Hepatocyte (in vitro differentiated cells): ENCODE data around the gene PEA15. TPM values are rescaled to one million over a fixed set of nuclear protein-coding genes. Genes with fewer than 3 reads are reported as not detected.

Source experiments
- DNase-seq: peaks from one replicate; pipeline ENCODE4 v3.0.0-alpha.2; 2016; ENCODE audit warnings: low spot score
- H2AFZ ChIP-seq: fragments of 200-600 bp; sonication (generic); 2 replicates; pipeline ENCODE4 v1.6.0; 2016; ENCODE audit warnings: antibody characterized with exemption, mild to moderate bottlenecking
- H3K27ac ChIP-seq: fragments of 200-600 bp; sonication (generic); 2 replicates; pipeline ENCODE4 v1.5.1; 2016; ENCODE audit warnings: mild to moderate bottlenecking
- H3K27me3 ChIP-seq: fragments of 200-600 bp; sonication (generic); 2 replicates; pipeline ENCODE4 v1.6.1; 2016
- H3K36me3 ChIP-seq: fragments of 200-600 bp; sonication (generic); replicated peaks from 2 replicates; pipeline ENCODE4 v1.5.1; 2016; ENCODE audit warnings: low read depth; ENCODE audit not compliant: insufficient read depth
- H3K4me1 ChIP-seq: fragments of 200-600 bp; sonication (generic); 2 replicates; pipeline ENCODE4 v1.5.1; 2016; ENCODE audit warnings: mild to moderate bottlenecking, moderate library complexity; ENCODE audit not compliant: insufficient read depth
- H3K4me2 ChIP-seq: fragments of 200-600 bp; sonication (generic); 2 replicates; pipeline ENCODE4 v1.6.0; 2016
- H3K4me3 ChIP-seq: fragments of 200-600 bp; sonication (generic); 2 replicates; pipeline ENCODE4 v1.5.1; 2016; ENCODE audit warnings: mild to moderate bottlenecking
- H3K79me2 ChIP-seq: fragments of 200-600 bp; sonication (generic); 2 replicates; pipeline ENCODE4 v1.6.0; 2017; ENCODE audit warnings: mild to moderate bottlenecking
- H3K9me2 ChIP-seq: fragments of 200-600 bp; sonication (generic); replicated peaks from 2 replicates; pipeline ENCODE4 v1.6.0; 2017; ENCODE audit warnings: mild to moderate bottlenecking; ENCODE audit not compliant: insufficient read depth
- H3K9me3 ChIP-seq: fragments of 200-600 bp; sonication (generic); 2 replicates; pipeline ENCODE4 v1.5.1; 2016; ENCODE audit warnings: low read depth, mild to moderate bottlenecking
- H4K20me1 ChIP-seq: fragments of 200-600 bp; sonication (generic); 2 replicates; pipeline ENCODE4 v1.6.0; 2016; ENCODE audit warnings: mild to moderate bottlenecking; ENCODE audit not compliant: insufficient read depth, poor library complexity, severe bottlenecking
- CTCF ChIP-seq: fragments of 200-600 bp; sonication (generic); IDR thresholded peaks from 2 replicates; pipeline ENCODE4 v1.5.1; 2016; ENCODE audit warnings: antibody characterized with exemption, mild to moderate bottlenecking; ENCODE audit not compliant: poor library complexity
- EZH2 ChIP-seq: fragments of 200-600 bp; sonication (generic); IDR thresholded peaks from 2 replicates; pipeline ENCODE4 v1.6.1; 2016; ENCODE audit warnings: antibody characterized with exemption, mild to moderate bottlenecking, borderline replicate concordance
- EZH2phosphoT487 ChIP-seq: fragments of 200-600 bp; sonication (generic); IDR thresholded peaks from one replicate; pipeline ENCODE4 v1.6.1; 2018; ENCODE audit warnings: antibody characterized with exemption, mild to moderate bottlenecking, low read depth, moderate library complexity; ENCODE audit not compliant: unreplicated experiment, severe bottlenecking
- WGBS: methylation state at CpG from one replicate; pipeline ENCODE4 v1.1.6; 2016; ENCODE audit warnings: low lambda C conversion rate; ENCODE audit errors: missing lambda C conversion rate; 5-methylcytosine and 5-hydroxymethylcytosine counted together
- polyA plus RNA-seq: library from polyadenylated mRNA; unstranded; fragments of >200 nt; fragmentation: Nextera tagmentation; extraction: Ambion mirVana; gene quantifications from 2 replicates; pipeline ENCODE4 v1.2.1, GENCODE V29; 2016
- total RNA-seq: library from RNA; depleted of rRNA; stranded (reverse); fragments of >200 nt; gene quantifications from 2 replicates; pipeline ENCODE4 v1.2.3, GENCODE V29; 2014

The PEA15 gene
- total and polyA plus RNA-seq, 2 experiments from 2014 or later, result 61.1 to 62.0 TPM

GRCh38 chr1:160243767-160244166, 38.6 kb downstream of the PEA15 start:
- no peak overlapping the region for H2AFZ ChIP-seq
- H3K4me2 ChIP-seq, result no peak overlapping the region
- peaks cover 32% of the 10 kb centered on the region for H4K20me1 ChIP-seq
- H3K79me2 ChIP-seq, result peaks cover 70% of the 10 kb centered on the region
- DNase-seq, result no peak
- no peaks in the 10 kb centered on the region for H3K9me2 ChIP-seq
- H3K36me3 ChIP-seq, result no peaks in the 10 kb centered on the region
- H3K27me3 ChIP-seq, result no peaks in the 10 kb centered on the region
- no peak overlapping the region for H3K27ac ChIP-seq
- H3K9me3 ChIP-seq, result no peaks in the 10 kb centered on the region
- H3K4me3 ChIP-seq, result no peak overlapping the region
- peaks cover 8% of the 10 kb centered on the region for H3K4me1 ChIP-seq
- TF ChIP-seq EZH2phosphoT487 (no peak), CTCF (no peak), EZH2 (no peak)

- no peak overlapping the region for H3K27ac ChIP-seq
- no peak overlapping the region for H3K4me3 ChIP-seq
- H3K9me2 ChIP-seq, result no peaks in the 10 kb centered on the region
- TF ChIP-seq EZH2phosphoT487 (no peak), EZH2 (no peak), CTCF (no peak)
- no peak overlapping the region for H2AFZ ChIP-seq
- no peak for DNase-seq
- no peaks in the 10 kb centered on the region for H3K9me3 ChIP-seq
- peaks cover 8% of the 10 kb centered on the region for H3K4me1 ChIP-seq
- no peaks in the 10 kb centered on the region for H3K36me3 ChIP-seq
- peaks cover 74% of the 10 kb centered on the region for H3K79me2 ChIP-seq
- no peak overlapping the region for H3K4me2 ChIP-seq
- 92% methylated on average over 1 of the region's 1 CpG for WGBS
- H4K20me1 ChIP-seq, result peaks cover 32% of the 10 kb centered on the region
- H3K27me3 ChIP-seq, result no peaks in the 10 kb centered on the region
Observed at GRCh38 chr1:160244209-160244608, 39.0 kb downstream of the PEA15 start.

DNA sequence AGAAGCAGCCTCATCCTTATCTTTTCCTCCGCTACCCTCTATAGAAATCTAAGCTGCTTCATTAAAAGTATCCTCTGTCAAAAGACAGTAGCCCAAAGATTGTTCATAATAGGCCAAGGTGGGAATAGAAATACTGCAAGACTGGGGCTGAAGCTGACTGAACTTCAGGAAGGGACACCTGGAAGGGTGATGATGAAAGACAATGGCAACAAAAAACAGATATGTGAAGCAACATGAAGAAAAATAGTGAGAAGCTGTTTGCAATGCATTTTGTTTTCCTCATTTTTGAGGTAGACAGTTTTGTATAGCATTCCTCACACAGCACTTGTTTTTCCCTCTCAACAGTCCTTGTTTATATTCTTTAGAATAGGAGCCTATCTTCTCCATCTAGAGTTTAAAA, 40.2 kb downstream of the PEA15 start:
- Histone ChIP-seq H3K36me3 (no peaks in the 10 kb centered on the region), H3K4me3 (no peak overlapping the region), H2AFZ (no peak overlapping the region), H3K4me2 (no peak overlapping the region), H3K27me3 (no peaks in the 10 kb centered on the region), H3K4me1 (peaks cover 8% of the 10 kb centered on the region), H3K27ac (no peak overlapping the region), H4K20me1 (peaks cover 32% of the 10 kb centered on the region), H3K9me3 (no peaks in the 10 kb centered on the region), H3K9me2 (no peaks in the 10 kb centered on the region), H3K79me2 (peaks cover 84% of the 10 kb centered on the region)
- WGBS, result 92% methylated on average over 1 of the region's 1 CpG
- no peak for DNase-seq
- no peak for TF ChIP-seq CTCF
- no peak for TF ChIP-seq EZH2
- no peak for TF ChIP-seq EZH2phosphoT487

- Histone ChIP-seq H3K4me1 (peaks cover 8% of the 10 kb centered on the region), H3K4me3 (no peak overlapping the region), H2AFZ (no peak overlapping the region), H3K9me3 (no peaks in the 10 kb centered on the region), H4K20me1 (peaks cover 39% of the 10 kb centered on the region), H3K79me2 (peaks cover 88% of the 10 kb centered on the region), H3K27me3 (no peaks in the 10 kb centered on the region), H3K9me2 (no peaks in the 10 kb centered on the region), H3K27ac (no peak overlapping the region), H3K36me3 (no peaks in the 10 kb centered on the region), H3K4me2 (no peak overlapping the region)
- TF ChIP-seq EZH2 (no peak), CTCF (no peak), EZH2phosphoT487 (no peak)
- 94% methylated on average over 1 of the region's 1 CpG for WGBS
- no peak for DNase-seq
Observed at GRCh38 chr1:160247053-160247452, 41.9 kb downstream of the PEA15 start.
